G401.6 (cell line): ENCODE measurements around the gene PRR7.

ENCODE experiments used
- FAIRE-seq: peaks from 2 replicates; lab custom pipeline; 2012; peaks lifted over from hg19 to GRCh38; lab: Jason Lieb, UNC

The PRR7 gene

DNA sequence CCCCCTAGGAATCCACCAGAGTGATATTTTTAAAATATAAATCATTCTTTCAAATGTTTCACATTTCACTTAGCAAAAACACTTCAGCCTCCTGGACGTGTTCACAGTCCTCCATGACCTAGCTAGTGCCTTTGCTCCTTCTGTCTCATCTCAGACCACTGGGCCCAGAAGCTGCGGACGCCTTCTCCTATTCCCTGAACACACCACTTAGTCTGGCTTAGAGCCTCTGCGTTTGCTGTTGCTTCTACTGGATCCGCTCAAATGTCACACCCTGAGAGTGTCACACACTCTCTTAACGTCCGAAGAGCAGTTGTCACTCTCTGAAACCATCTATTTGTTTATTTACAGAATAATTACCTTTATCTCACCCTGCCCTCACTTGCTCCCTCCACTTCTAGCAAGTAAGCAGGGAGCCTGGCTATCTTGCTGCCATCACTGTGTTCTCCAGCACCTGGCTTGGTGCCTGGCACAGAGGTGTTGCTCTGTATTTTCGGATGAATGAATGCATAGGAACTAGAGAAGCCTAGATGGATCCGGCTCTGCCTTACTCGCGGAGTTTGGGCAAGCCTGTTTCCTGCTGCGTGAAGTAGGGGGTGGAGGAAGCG, 21.3 kb upstream of the PRR7 start:
- no peak for FAIRE-seq

DNA sequence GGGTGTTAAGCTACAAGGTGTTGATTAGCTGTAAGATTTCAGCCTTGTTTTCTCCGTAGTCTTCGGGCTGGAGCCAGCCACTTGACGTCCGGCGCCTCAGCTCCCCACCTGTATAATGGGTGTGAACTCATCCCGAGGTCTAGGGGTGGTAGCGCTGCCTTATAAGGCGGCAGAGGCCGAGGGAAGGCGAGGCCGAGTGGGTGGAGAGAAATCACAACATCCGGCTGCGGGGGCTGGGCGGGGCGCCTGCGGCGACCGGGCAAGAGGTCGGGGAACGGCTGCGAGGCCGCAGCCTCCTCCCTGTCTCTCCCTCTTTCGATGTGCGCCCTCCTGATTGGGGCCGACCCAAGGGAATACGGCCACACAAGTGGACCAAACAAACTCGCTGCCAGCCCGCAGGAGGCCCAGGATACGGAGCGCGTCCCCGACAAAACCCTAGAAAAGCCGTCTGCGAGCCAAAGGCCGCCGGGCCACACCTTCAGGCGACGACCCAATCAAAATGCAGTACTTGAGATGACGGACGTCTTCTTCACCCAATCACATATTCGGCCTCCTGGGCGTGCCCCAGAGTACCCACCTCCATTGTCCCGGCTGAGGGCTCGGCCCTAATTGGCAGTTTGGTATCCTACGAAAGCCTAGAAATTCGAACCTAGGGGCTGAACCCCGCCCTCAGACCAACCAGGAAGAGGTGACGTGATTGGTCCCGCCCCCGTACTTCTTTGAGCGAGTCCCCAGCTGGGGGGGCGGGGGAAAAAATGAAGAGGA, 20.6 kb upstream of the PRR7 start:
- peak; percentile 98 for FAIRE-seq

DNA sequence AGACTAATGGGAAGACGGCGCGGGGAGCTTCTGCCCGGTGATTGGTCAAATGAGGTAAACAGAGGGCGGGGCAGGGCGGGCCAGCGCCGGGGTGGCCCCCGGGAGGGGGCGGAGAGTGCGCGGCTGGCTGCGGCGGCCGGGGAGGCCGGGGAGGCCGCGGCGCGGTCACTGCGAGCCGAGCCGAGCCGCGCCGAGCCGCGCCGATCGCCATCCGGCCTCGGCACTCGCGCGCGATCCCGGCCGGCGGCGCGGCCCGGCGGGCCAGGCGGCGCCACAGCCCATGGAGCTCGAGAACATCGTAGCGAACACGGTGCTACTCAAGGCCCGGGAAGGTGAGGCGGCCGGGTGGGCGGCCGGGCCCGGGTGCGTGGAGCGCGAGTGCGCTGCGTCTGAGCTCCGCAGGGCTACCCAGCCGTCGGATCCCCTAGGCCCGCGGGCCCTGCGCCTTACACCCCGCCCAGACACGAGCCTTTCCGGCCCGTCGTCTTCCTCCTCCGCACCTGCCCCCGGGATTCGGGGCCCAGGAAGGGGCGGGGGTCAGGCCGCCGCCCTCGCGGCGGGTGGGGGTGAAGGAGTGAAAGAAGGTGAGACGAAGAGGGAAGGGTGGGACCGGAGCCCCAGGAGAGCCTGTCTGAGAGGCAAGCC, 19.9 kb upstream of the PRR7 start, which contains the start of gene GRK6:
TSS of gene GRK6 (plus strand) at position 111 of the 645 bp plus-strand sequence. CDS start at position 281, 170 bp downstream.
- no peak for FAIRE-seq

DNA sequence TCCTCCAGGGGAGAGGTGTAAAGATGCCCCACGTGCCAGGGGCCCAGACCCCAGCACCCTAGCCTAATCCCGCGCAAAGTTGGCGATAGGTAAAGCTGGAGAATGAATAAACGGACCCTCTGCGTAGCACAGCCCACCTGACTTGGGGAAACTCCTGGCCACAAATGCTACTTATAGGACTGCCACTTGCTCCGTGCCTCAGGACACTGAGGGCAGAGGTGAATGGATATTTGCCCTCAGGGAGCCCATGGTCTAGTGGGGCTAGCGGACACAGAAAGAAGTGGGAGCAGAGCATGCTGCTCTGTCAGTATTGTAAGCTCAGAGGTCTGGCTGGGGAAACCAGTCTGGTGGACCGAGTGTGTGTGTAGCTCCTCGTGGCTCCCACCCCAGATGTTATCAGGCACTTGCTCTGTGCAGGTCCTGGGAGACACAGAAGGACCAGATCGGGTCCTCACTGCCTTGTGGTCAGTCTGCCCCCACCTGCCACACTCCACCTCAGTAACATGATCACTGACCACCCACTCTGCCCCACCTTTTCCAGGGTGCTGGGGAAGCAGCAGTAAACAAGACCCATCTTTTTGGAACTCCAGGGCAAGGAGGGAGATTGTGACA, 19.3 kb upstream of the PRR7 start:
- FAIRE-seq: no peak

DNA sequence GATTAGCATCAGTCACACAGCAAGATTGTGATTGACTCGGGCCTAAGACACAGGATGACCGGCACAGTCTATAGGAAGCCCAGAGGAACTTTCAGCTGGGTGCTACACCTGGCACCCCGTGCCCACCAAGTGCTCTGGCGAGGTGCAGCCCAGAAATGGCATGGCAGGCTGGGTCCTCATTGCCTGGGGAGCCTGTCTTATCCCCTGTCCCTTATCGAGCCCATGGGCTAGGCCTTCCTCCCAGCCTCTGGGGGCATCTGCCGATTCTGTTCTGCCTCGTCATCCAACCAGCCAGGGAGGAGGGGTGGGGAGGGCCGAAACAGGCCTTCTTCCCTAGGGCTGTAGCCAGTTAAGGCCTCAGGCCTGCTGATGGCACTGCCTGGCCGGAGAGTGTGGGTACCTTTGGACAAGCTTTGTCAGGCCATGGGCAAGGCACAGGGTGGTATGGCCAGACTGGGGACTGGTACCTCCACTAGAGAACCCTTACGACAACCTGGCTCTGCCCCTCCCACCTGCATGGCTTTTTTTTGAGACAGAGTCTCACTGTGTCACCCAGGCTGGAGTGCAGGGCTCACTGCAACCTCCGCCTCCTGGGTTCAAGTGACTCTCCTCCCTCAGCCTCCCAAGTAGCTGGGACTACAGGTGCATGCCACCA, 18.6 kb upstream of the PRR7 start:
- FAIRE-seq: no peak

DNA sequence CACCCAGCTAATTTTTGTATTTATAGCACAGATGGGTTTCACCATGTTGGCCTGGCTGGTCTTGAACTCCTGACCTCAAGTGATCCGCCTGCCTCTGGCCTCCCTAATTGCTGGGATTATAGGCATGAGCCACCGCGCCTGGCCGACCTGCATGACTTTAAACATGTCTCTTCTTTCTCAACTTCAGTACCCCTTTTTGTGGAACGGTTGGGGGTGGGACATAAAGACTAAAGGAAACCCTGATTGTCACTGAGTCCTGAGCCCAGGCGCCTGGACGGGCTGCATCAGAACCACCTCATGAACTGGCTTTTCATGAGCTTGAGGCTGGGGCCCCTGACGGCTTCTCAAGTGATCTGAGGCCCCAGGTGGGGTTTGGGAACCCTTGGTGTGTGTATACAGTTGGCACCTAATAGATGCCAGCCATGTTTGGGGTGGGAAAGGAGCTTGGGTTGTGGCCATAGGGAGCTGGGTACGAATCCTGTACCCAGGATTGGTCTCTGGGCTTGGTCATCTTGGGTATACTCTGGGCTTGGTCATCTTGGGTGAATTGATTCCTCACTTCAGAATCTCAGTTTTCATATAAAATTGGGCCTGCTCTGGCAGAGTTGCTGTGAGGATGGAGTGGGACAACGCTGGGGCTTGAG, 17.9 kb upstream of the PRR7 start:
- no peak for FAIRE-seq

DNA sequence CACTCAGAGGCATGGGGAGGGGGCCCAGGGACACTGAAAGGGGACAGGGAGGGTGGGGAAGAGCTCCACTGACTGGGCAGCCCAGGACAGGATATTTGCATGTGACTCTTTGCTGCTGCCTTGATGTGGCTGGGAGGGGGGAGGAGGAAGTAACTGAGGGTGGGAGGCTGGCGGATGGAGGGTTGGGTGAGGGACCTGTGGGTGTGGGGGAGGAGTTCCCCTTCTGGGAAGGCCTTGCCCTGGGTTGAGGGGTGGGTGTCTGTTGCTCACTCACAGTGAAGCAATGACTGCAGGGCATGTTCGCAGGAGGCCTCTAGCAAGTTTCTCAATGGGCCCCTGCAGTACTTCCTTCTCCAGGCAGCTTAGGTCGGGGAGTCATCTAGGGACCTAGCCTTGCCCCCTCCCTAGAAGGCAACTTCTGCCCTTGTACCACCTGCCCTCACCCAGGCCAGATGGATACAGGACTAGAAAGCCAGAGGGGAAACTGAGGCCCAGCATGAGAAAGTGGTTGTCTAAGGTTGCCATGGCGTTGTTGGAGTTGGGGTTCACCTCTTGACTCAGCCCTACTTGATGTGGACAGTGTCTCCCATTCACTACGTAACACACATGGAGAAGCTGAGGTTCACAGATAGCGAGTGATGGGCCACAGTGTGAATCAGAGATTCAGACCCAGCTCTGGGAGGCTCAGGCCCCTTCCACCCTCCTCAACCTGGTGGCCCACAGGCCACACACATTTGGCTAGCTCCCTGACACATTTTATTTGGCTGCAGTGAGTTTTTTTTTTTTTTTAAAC, 17.2 kb upstream of the PRR7 start:
- FAIRE-seq: no peak

DNA sequence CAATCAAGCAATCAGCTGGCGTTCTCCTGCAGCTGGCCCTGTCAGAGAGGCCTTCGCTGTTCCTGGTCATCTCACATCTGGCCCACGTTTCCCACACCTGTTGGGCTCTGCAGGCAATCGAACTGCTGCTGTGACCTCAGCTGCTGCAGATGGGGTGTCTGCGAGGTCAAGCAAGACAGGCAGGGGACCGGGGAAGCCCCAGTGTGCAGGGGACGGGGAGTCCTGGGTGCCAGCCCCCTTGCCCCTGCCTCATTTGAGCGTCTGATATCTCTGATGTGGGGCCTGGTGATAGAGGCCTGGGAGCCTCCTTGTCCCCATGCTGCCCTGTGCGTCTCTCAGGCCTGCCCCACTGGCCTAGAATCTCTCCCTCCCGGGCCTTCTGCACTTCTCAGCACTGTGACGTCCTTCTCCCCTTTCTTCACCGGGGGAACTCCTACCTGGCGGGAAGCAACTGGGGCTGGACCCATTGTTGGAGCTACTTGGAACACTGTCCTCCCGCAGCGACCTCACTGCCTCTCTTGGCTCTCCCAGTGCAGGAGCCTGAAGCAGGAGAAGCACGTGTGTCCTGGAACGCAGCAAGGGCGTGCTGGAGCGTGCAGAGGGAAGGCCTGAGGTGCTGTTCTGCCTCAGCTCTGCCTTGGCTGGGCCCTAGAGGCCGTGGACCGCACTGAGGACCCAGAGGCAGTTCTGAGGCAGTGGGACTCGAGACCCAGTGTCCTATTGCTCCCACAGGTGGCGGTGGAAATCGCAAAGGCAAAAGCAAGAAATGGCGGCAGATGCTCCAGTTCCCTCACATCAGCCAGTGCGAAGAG, 16.3 kb upstream of the PRR7 start:
- FAIRE-seq: no peak

DNA sequence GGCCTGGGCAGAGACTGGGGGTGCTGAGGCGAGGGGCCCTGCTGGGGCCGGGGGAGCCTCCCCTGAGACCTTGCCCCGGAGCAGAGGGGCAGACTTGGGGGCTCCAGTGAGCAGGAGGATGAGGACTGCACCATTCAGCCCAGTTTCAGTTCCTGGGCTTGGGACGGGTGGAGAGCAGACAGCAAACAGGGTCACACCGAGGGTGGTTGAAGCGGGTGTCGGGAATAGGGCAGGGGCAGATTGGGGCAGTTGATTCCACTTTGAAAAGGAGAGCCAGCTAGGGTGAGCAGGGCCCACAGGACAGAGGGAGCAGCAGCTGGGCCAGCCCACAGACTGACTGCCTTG, 15.7 kb upstream of the PRR7 start:
- FAIRE-seq: no peak

DNA sequence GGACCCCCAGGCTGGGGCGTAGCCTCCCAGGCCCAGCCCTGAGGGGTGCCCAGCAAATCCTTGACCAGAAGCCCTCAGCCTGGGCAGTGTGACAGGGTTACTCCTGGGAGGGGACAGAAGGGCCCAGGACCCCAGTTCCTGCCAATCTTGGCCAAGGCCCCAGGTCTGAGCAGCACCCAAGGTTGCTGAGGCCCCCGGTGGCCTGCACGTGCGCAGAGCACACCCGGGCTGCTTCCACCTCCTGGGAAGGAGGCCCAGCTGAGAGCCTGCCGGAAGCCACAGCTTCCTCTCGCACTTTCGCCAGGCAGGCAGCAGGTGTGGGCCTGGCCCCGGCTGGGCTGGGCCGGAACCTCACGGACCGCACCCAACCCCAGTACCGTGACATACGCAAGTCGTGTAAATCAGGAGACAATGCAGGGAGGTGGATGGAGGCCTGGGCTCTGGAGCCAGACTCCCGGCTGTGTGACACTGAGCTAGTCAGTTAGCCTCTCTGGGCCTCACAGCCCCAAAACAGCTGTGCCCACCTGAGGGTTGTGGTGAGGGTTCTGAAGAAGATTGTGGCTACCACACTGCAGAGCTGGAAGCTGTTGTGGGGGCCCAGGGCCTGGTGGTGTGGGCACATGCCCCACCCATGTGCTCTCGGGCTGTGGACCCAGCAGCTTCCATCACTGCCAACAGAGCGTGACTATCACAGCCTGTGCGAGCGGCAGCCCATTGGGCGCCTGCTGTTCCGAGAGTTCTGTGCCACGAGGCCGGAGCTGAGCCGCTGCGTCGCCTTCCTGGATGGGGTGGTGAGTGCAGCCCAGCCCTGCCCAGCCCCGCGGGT, 15.1 kb upstream of the PRR7 start:
- FAIRE-seq: no peak

DNA sequence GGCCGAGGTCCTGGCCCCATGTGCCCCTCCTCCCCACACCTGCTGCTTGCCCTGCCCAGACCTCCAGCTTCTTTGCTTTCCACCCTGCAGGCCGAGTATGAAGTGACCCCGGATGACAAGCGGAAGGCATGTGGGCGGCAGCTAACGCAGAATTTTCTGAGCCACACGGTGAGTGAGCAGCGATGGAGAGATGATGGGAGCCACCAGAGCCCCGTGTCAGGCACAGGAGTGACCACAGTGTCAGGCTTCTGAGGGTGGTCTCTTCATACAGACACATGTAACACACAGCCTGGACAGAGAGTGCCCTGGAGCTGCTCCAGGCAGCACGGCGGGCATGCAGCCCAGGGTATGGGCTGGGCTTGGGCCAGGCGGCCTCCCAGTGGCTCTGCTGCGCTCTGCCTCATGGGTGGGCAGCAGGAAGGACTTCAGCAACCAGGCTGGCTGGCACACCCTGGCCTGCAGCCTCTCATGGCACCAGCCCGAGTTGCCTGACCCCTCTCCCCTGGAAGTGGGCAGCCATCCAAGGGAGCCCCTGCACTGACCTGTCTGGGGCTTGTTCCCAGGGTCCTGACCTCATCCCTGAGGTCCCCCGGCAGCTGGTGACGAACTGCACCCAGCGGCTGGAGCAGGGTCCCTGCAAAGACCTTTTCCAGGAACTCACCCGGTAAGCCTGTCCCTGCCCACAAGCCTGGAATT, 14.3 kb upstream of the PRR7 start:
- FAIRE-seq: no peak

DNA sequence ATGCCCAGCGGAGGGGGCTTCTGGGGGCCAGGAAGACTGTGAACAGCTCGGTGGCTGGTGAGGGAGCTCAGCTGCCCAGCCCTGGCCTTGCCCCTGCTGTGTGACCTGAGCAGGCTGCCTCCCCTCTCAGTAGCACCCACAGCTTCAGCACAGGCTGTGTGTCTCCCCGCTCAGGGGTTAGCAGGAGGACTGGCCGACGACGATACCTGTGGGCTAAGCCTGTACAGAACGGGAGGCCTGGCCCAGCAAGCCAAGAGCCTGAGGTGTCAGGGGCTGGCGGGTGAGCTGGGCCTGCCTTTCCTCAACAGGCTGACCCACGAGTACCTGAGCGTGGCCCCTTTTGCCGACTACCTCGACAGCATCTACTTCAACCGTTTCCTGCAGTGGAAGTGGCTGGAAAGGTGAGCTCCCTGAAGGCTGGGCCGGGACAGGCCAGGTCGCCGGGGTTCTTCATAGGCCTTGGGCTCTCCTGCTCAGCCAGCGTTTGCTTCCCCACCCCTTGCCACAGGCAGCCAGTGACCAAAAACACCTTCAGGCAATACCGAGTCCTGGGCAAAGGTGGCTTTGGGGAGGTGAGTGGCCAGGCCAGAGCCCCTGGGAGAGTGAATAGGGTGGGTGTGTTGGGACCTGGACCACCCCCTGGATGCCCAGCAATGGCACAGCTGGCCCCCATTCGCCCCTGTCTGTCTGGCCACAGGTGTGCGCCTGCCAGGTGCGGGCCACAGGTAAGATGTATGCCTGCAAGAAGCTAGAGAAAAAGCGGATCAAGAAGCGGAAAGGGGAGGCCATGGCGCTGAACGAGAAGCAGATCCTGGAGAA, 13.6 kb upstream of the PRR7 start:
- FAIRE-seq: no peak

DNA sequence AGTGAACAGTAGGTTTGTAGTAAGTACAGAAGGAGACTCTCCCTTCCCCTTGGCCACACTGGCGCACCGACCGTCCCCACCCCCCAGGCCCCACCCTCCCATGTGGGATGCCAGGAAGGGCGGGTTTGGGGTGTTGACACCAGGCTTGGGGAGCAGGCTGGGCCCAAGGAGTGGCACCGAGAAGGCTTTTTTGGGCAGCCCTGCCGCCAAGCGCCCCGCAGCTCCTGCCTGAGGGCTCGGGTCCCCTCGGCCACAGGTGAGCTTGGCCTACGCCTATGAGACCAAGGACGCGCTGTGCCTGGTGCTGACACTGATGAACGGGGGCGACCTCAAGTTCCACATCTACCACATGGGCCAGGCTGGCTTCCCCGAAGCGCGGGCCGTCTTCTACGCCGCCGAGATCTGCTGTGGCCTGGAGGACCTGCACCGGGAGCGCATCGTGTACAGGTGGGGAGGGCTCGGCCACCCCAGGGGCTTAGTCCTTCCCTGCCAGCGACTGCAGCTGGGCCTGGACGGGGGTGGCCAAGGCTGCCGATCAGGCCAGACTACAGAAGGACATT, 12.9 kb upstream of the PRR7 start:
- no peak for FAIRE-seq

DNA sequence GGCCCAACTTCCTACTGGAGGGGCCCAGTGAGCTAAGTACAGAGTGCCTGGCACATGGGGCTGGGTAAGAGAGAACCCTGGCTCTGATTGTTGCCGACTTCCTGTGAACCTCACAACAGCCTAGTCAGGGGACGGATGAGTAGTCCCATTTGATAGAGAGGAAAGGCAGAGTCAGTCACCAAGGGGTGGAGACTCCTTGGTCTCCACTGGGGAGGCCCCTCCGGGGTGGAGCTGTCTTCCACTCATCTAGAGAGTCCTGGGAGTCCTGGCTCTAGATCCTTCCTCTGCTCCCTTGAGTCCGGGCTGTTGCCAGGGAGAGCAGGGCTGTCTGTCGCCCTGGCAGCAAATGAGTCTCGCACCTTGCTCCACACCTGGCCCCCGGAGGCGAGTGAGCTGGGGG, 12.2 kb upstream of the PRR7 start:
- FAIRE-seq: no peak

DNA sequence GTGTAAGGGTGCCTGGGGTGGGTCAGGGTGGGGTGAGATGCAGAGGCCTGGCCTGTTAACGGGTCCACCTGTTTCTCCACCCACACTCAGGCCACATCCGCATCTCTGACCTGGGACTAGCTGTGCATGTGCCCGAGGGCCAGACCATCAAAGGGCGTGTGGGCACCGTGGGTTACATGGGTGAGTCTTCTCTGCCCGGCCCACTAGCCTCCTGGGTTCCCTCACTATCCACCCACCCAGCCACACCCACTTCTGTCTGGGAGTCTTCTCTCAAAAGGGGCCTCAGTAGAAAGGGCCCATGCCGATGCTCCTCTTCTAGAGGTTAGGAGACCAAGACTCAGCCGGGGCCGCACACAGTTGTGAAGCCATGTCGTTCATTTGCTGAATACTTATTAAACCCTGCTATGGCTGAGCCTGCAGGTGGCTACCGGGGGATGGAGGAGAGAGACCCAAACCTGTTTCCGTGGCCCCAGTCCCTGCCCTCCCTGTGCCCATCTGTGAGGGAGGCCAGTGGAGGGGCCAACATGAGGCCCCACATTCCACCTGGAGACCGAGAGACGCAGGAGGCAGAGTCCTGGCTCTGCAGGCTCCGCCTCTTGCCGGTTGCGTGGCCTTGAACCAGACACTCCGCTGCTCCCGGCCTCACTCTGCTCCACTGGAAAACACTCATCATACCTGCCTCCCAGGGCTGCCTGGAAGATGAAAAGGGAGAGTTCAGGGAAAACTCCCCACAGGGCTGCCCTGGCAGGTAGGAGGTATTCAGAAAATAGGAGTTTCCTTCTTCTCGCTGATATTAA, 11.5 kb upstream of the PRR7 start:
- FAIRE-seq: no peak

DNA sequence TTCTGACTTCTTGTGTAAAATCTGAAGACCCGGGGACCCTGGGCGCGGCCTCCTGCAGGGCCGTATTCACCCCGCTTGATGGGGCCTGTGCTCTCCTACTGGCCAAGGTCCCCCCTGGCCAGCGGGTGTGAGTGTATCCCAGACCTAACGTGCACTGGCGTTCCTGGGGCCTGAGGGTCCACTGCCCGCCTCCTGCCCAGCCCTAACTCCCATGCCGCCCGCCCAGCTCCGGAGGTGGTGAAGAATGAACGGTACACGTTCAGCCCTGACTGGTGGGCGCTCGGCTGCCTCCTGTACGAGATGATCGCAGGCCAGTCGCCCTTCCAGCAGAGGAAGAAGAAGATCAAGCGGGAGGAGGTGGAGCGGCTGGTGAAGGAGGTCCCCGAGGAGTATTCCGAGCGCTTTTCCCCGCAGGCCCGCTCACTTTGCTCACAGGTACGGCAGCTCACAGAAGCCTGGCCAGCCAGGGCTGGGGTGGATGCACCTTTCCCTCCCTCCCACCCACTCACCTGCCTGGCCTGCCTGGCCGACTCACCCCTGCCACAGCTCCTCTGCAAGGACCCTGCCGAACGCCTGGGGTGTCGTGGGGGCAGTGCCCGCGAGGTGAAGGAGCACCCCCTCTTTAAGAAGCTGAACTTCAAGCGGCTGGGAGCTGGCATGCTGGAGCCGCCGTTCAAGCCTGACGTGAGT, 10.6 kb upstream of the PRR7 start:
- no peak for FAIRE-seq
